ENCODE measurements around the gene NSD1.

Gene NSD1

DNA sequence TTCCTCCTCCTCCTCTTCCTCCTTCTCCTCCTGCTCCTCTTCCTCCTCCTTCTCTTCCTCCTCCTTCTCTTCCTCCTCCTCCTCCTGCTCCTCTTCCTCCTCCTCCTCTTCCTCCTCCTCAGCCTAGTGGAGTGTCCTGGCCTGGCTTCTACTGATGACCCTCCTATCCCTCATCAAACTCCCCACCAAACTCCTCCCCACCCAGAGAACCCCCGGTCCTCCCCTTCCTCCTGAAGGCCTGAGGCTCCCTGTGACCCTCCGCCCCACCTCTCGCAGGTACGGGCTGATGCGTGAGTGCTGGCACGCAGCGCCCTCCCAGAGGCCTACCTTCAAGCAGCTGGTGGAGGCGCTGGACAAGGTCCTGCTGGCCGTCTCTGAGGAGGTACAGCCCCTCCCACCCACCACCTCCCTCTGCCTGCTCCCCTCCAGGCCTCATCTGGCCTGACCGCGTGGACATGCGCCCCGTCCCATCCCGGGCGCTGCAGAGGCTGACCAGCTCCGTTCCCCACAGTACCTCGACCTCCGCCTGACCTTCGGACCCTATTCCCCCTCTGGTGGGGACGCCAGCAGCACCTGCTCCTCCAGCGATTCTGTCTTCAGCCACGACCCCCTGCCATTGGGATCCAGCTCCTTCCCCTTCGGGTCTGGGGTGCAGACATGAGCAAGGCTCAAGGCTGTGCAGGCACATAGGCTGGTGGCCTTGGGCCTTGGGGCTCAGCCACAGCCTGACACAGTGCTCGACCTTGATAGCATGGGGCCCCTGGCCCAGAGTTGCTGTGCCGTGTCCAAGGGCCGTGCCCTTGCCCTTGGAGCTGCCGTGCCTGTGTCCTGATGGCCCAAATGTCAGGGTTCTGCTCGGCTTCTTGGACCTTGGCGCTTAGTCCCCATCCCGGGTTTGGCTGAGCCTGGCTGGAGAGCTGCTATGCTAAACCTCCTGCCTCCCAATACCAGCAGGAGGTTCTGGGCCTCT lies 36.3 kb upstream of the NSD1 start:
- DNase-seq (ENCODE audit: low spot score): no peak

DNA sequence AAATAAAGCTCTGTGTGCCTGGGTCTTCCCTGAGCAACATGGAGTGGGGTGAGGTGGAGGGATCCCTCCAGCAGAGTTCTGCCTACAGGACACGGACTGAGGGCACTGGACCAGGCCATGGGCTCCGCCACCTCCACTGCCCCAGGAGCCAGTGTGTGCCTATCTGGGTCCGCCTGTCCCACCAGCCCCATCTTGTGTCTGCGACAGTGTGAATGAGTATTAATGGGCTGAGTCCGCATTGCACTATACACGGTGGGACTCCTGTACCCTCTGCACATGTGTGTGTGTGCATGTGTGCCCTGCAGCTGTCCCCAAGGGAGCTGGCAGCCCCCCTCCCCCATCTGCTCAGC lies 35.5 kb upstream of the NSD1 start:
- no peak for DNase-seq (ENCODE audit: low spot score)

- DNase-seq (ENCODE audit: low spot score): no peak
These were observed 35.0 kb upstream of the NSD1 start for GRCh38 chr5:177098470-177099141.

DNA sequence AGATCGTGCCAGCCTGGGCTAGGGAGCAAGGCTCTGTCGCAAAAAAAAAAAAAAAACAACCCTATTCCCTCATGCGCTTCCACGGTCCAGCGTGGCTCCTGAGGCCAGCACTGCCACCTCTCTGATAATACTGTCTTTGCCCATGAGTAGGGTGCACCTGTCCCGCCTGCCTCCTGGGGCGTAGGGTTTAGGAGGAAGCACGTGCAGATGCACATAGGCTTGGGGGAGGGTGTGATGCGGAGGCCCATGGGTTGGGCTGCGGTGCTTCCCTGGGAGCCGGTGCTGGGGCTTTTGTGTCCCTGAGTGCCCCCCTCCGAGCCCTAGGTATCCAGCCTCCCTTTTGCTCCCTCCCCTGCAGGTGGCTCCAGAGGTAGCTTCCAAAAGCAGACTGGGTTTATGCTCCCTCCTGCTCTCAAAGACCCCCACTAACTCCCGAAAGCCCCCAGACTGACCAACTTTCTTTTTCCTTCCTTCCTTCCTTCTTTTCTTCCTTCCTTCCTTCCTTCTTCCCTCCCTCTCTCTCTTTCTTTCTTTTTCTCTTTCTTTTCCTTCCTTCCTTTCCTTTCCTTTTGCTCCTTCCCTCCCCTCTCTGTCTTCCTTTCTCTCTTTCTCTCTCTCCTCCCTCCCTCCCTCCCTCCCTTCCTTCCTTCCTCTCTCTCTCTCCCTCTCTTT lies 34.0 kb upstream of the NSD1 start:
- no peak for DNase-seq (ENCODE audit: low spot score)

- no peak for DNase-seq (ENCODE audit: low spot score)
These were observed 32.9 kb upstream of the NSD1 start for GRCh38 chr5:177100714-177101121.

DNA sequence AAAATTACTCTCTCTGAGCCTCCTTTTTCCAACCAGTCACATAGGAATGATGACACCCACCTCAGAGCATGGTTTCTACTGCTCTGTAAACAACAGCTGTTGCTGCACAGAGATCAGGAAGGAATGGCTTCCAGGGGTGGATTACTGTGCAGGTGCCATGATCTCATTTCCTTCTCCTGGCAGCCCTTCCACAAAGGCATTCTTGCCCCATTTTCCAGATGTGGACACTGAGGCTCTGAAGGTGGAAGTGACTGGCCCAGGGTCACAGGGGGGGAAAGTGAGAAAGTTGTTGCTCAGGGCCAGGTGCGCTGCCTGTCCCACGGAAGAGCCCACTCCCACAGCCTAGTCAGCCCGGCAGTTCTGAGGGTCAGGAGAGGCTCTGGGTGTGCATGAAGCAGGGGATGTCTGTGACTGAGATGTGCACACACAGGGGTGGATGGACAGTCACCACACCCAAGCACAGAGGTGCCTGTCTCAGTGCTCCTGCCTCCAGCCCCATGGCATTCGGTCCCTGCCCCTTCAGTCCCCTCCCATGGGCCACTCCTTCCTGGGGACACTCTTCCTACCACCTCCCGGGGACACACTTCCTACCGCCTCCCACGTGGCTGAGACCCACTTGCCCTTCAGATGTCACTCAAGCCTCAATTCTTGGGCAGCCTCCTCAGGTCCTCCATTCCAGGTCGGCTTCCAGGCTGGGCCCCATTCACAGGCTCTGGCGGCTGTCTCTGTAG lies 29.9 kb upstream of the NSD1 start:
- DNase-seq (ENCODE audit: low spot score): no peak

GRCh38 chr5:177105691-177106476 lies 27.7 kb upstream of the NSD1 start:
- no peak for DNase-seq (ENCODE audit: low spot score)

- no peak for DNase-seq (ENCODE audit: low spot score)
These were observed 26.4 kb upstream of the NSD1 start for GRCh38 chr5:177107159-177107558.

DNA sequence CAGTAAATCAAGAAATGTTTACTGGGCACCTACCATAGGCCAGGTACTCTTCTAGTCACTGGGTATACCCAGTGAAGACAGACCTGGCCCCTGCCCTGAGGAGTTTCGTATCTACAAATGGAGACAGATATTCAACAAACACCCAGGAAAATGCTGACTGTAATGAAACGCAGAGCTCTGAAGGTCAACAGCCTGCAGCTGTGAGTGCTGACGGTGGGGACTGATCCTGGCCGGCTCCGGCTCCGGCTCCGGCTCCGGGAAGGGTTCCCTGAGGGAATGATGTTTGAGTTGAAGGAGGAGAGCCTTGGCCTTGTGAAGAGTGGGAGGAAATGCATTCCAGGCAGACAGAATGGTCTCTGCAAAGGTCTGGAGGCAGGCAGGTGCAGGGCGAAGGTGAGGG lies 23.8 kb upstream of the NSD1 start:
- DNase-seq (ENCODE audit: low spot score): no peak

- DNase-seq (ENCODE audit: low spot score): peak; percentile 37
These were observed 21.7 kb upstream of the NSD1 start for GRCh38 chr5:177111720-177112394.

GRCh38 chr5:177112589-177113220 lies 20.9 kb upstream of the NSD1 start:
- no peak for DNase-seq (ENCODE audit: low spot score)

DNA sequence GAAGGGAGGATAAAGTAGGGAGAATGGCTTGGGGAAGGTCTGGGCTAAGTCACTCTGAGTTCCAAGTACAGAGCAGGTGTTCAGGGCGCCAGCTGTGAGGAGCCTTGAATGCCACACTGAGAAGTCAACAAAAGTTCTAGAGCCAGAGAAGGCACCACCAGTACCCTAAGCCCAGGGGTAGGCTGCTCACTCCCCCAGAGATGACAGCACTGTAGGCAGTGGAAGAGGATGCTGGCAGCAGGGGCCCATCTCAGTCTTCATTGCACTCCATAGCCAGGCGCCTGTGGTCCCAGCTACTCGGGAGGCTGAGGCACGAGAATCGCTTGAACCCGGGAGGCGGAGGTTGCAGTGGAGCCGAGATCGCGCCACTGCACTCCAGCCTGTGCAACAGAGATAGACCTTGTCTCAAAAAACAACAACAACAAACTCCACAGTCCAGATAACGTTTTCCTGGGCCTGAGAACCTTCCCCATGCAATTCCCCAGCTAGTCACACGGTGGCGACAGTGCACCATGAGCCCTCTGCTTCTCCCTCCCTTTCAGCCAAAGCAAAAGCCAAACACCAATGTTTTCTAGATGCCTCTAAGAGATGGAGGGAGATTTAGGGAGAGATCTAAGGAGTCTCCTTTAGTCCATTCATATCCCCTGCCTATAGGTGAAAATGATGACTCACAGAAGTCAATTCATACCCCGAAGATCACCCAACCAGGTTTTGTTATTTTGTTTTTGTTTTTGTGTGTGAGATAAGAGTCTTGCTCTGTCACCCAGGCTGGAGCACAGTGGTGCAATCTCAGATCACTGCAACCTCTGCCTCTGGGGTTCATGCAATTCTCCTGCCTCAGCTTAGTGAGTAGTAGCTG lies 19.8 kb upstream of the NSD1 start:
- DNase-seq (ENCODE audit: low spot score): peak; percentile 87

DNA sequence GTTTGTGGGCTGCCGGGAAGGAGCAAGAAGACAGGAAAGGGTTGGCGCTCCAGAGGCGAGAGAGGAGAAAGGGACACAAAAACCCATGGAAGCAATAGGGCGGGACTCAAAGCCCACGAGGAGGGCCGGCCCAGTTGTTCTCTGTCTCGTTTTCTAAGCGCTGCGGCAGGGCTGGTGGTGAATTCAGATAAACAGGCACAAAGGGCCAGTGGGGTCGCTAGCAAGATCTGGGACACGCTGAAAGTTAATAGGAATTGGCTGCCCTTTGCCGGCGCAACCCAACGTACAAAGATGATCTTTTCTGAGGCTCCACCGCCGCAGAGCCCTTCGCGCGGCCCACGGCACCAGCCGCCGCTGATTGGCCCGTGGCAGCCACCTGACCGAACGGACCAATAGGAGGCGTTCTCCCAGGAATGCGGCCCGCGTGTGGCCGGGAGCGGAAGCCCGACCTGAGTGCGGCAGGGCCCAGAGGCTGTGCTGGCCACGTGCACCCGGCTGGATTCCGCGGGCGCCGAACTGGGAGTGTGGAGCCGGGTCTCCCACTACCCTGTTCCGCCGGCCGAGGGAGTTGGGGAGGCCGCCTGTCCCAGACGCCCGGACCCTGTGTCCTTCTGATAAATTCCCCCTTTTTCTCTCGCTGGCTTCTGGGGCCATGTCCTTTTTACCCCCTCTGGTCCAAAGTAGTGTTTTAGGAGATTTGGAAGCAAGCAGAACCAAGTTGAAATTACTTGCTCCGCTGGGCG lies 16.8 kb upstream of the NSD1 start:
- DNase-seq (ENCODE audit: low spot score): peak; percentile 78

DNA sequence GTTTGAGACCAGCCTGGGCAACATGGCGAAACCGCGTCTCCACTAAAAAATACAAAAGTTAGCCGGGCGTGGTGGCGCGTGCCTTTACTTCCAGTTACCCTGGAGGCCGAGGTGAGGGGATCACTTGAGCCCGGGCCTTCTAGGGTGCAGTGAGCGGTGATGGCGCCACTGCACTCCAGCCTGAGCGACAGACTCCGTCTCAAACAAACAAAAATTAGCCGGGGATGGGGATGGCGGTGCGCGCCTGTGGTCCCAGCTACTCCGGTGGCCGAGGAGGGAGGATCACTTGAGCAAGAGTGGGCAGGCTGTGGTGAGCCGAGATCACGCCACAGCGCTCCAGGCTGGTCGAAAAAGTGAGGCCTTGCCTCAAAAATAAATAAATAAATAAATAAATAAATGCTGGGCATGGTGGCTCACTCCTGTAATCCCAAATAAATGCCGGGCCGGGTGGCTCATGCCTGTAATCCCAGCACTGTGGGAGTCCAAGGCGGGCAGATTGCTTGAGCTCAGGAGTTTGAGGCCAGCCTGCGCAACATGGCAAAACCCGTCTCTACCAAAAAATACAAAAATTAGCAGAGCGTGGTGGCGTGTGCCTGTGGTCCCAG lies 16.0 kb upstream of the NSD1 start:
- no peak for DNase-seq (ENCODE audit: low spot score)

DNA sequence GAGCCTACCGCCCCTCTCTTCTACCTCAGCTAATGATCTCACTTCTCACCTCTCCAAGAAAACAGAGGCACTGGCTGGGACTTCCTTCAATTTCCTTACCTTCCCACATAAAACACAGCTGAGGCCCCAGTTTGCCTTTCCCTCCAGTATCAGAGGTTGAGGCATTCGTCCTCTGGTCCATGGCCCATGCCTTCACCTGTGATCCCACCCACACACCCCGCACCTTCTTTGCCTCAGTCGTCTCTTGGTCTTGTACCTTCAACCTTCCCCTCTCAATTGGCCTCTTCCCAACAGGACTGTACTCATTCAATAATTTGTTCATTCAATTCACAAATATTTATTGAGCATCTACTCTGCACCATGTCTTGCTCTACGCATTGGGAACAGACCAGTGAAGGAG lies 11.0 kb upstream of the NSD1 start:
- no peak for DNase-seq (ENCODE audit: low spot score)

DNA sequence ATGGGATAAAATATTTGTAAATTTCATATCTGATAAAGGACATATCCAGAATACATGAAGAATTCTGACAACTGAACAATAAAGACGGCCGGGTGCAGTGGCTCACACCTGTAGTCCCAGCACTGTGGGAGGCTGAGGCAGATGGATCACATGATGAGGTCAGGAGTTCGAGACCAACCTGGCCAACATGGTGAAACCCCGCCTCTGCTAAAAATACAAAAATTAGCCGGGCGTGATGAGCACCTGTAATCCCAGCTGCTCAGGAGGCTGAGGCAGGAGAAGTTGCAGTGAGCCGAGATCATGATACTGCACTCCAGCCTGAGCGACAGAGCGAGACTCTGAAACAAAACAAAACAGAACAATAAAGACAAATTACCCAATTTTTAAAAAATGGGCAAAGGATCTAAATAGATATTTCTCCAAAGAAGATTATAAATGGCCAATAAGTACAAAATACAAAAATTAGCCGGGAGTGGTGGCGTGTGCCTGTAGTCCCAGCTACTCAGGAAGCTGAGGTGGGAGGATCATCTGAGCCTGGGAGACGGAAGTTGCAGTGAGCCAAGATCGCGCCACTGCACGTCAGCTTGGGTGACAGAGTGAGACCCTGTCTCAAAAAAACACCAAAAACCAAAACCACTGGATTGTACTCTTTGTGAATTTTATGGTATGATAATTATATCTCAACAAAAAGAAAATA lies 9.6 kb upstream of the NSD1 start:
- no peak for DNase-seq (ENCODE audit: low spot score)

DNA sequence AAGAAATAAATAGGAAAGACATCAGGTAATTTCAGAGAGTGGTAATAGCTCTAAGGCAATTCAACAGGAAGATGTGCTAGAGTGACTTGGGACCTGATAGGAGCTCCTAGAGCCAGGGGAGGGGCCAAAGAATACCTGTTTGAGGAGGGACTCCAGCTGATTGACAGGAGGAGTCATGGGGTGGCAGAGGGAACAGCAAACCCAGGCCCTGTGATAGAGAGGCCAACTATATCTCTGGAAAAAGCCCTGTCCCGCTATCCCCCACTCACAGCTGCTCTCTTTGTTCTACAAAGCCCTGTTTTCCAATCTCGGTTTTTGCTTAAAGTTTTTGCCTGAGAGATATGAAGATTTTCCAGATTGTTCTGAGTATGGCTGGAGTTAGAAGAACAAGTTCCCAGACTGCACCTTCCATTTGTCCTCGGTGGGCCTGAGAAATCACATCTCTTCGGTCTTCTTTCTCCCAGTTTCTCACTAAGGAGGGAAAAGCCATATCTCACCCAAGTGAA lies 9.0 kb upstream of the NSD1 start:
- DNase-seq (ENCODE audit: low spot score): no peak

All from pons (tissue), 1 donor.